Endothelial cell of umbilical vein (primary cell): ENCODE results near the gene ST3GAL4.

Experiments used
- CTCF ChIP-seq, 2 donors: IDR thresholded peaks; 1 replicate in 1 of 2; 2 replicates in 1 of 2; pipeline ENCODE4 v1.5.1; 2011; ENCODE audit warnings: low read length in 2 of 2, mild to moderate bottlenecking in 2 of 2, moderate library complexity in 2 of 2, control low read depth in 1 of 2, inconsistent platforms in 1 of 2, low read depth in 1 of 2; ENCODE audit not compliant: insufficient read depth in 1 of 2; ENCODE audit errors: extremely low read depth in 1 of 2
- EZH2 ChIP-seq: IDR thresholded peaks from 2 replicates; pipeline ENCODE4 v1.6.1; 2012; ENCODE audit warnings: borderline replicate concordance, low read depth, mild to moderate bottlenecking, moderate library complexity, low read length, inconsistent platforms; ENCODE audit not compliant: severe bottlenecking
- GATA2 ChIP-seq: IDR thresholded peaks from 2 replicates; pipeline ENCODE4 v1.7.0; 2011; ENCODE audit warnings: low read depth, mild to moderate bottlenecking, moderate library complexity, mixed read lengths, low read length; ENCODE audit not compliant: insufficient read length, insufficient read depth
- JUN ChIP-seq: IDR thresholded peaks from 2 replicates; pipeline ENCODE4 v1.6.1; 2011; ENCODE audit warnings: borderline replicate concordance, low read depth; ENCODE audit not compliant: insufficient read length, insufficient read depth
- MAX ChIP-seq: IDR thresholded peaks from 2 replicates; pipeline ENCODE4 v1.6.1; 2011; ENCODE audit not compliant: insufficient read depth, insufficient read length
- MYC ChIP-seq: IDR thresholded peaks from one replicate; pipeline ENCODE4 v1.6.1; 2011; ENCODE audit warnings: mild to moderate bottlenecking, low read depth, low read length
- POLR2A ChIP-seq: IDR thresholded peaks from 2 replicates; pipeline ENCODE4 v1.6.1; 2012; ENCODE audit warnings: low read depth, mild to moderate bottlenecking, control low read depth, low read length
- POLR2AphosphoS5 ChIP-seq: IDR thresholded peaks from 2 replicates; pipeline ENCODE4 v1.6.1; 2012; ENCODE audit warnings: low read depth, mild to moderate bottlenecking, control low read depth, low read length, moderate library complexity; ENCODE audit not compliant: insufficient read depth

GRCh38 chr11:126317432-126317755 is 38.1 kb upstream of the ST3GAL4 start:
- TF ChIP-seq EZH2, result no peak
- no peak for TF ChIP-seq CTCF (IDR thresholded peaks at IDR 0.05; ENCODE audit: extremely low read depth in 1 of 2, insufficient read depth in 1 of 2, low read depth in 1 of 2, low read length in 2 of 2)
- no peak for TF ChIP-seq POLR2A
- TF ChIP-seq GATA2, result no peak
- no peak for TF ChIP-seq MAX
- no peak for TF ChIP-seq POLR2AphosphoS5
- no peak for TF ChIP-seq JUN
- no peak for TF ChIP-seq MYC
